GM19455 (cell line): Measurements from ENCODE around the gene CTAG2.
"Not testable (repeated sequence)": the region's sequence is repeated elsewhere in the genome, so short reads cannot be mapped to it uniquely, and the experiment has no call there.

ENCODE experiments used
- ATAC-seq: cut with Tn5 transposase; IDR thresholded peaks from one replicate; pipeline ENCODE4 v1.9.1; 2021; ENCODE audit not compliant: unreplicated experiment

Gene CTAG2

GRCh38 chrX:154653413-154653812 is at the start of gene CTAG2:
Gene CTAG2 (minus strand): TSS chrX:154653579. CDS start chrX:154653515, 64 bp downstream.
- ATAC-seq: not testable (repeated sequence)

GRCh38 chrX:154698630-154699248 is 45.4 kb upstream of the CTAG2 start:
- ATAC-seq: no peak

- ATAC-seq: no peak
Measured at GRCh38 chrX:154696676-154697045, 43.3 kb upstream of the CTAG2 start.

GRCh38 chrX:154695911-154696675 is 42.7 kb upstream of the CTAG2 start:
- no peak for ATAC-seq

- ATAC-seq: no peak
Measured at GRCh38 chrX:154693394-154693793, 40.0 kb upstream of the CTAG2 start.

GRCh38 chrX:154690438-154690837 is 37.1 kb upstream of the CTAG2 start:
- not testable (repeated sequence) for ATAC-seq

GRCh38 chrX:154672084-154672483 is 18.7 kb upstream of the CTAG2 start:
- ATAC-seq: not testable (repeated sequence)

- not testable (repeated sequence) for ATAC-seq
Measured at GRCh38 chrX:154670848-154671247, 17.5 kb upstream of the CTAG2 start.

GRCh38 chrX:154661899-154662298 is 8.5 kb upstream of the CTAG2 start:
- ATAC-seq: no peak

- no peak for ATAC-seq
Measured at GRCh38 chrX:154661170-154661569, 7.8 kb upstream of the CTAG2 start.

GRCh38 chrX:154660541-154660940 is 7.2 kb upstream of the CTAG2 start:
- ATAC-seq: no peak

- no peak for ATAC-seq
Measured at GRCh38 chrX:154658957-154659356, 5.6 kb upstream of the CTAG2 start.

- ATAC-seq: no peak
Measured at GRCh38 chrX:154658187-154658586, 4.8 kb upstream of the CTAG2 start.

- no peak for ATAC-seq
Measured at GRCh38 chrX:154657226-154657805, 3.9 kb upstream of the CTAG2 start.

GRCh38 chrX:154655786-154656185 is 2.4 kb upstream of the CTAG2 start:
- ATAC-seq: no peak

- ATAC-seq: no peak
Measured at GRCh38 chrX:154655346-154655745, 2.0 kb upstream of the CTAG2 start.

GRCh38 chrX:154654925-154655324 is 1.5 kb upstream of the CTAG2 start:
- no peak for ATAC-seq

GRCh38 chrX:154654372-154654771 is 993 bp upstream of the CTAG2 start:
- no peak for ATAC-seq

- no peak for ATAC-seq
Measured at GRCh38 chrX:154653048-154653401, 354 bp downstream of the CTAG2 start.

GRCh38 chrX:154652311-154653047 is 900 bp downstream of the CTAG2 start:
- ATAC-seq: no peak

GRCh38 chrX:154650221-154650510 is 3.2 kb downstream of the CTAG2 start:
- ATAC-seq: no peak
